ENCODE results near the gene CAMTA1.

The CAMTA1 gene

GRCh38 chr1:7558041-7558461, 772.8 kb downstream of the CAMTA1 start:
- ATAC-seq (ENCODE audit: insufficient read depth, low read depth) (no peak), DNase-seq (no peak)
- no peak for TF ChIP-seq EZH2 (IDR thresholded peaks at IDR 0.05; ENCODE audit: borderline replicate concordance, low read depth, low read length, severe bottlenecking)
- no peak for TF ChIP-seq CTCF (IDR thresholded peaks at IDR 0.05; ENCODE audit: borderline replicate concordance, extremely low read depth, low read length, poor library complexity, severe bottlenecking)
- peaks cover 5% of the 10 kb centered on the region; the same call in 1 of the 2 replicates for H4K20me1 ChIP-seq (ENCODE audit: insufficient read depth, low read length)
- no peak overlapping the region for H3K4me2 ChIP-seq (ENCODE audit: insufficient read depth, low read length)
- H3K4me3 ChIP-seq (ENCODE audit: low read depth in 1 of 2, low read length in 2 of 2) = no peak overlapping the region
- no peak overlapping the region for H3K27ac ChIP-seq (ENCODE audit: low read length)
- H3K36me3 ChIP-seq (ENCODE audit: insufficient read depth, low read length) = no peaks in the 10 kb centered on the region
- no peaks in the 10 kb centered on the region for H3K9me3 ChIP-seq (ENCODE audit: insufficient read depth, low read length, severe bottlenecking)
- no peak overlapping the region for H3K9ac ChIP-seq (ENCODE audit: low read depth, low read length)
- no peaks in the 10 kb centered on the region for H3K4me1 ChIP-seq (ENCODE audit: insufficient read depth, low read length)
- no peak overlapping the region for H2AFZ ChIP-seq (ENCODE audit: low read depth, low read length)
- peaks cover 4% of the 10 kb centered on the region for H3K27me3 ChIP-seq (ENCODE audit: insufficient read depth, low read length, poor library complexity)
- no peaks in the 10 kb centered on the region for H3K79me2 ChIP-seq (ENCODE audit: insufficient read depth, low read length)

- DNase-seq = no peak
- H3K4me2 ChIP-seq (ENCODE audit: insufficient read depth, low read length) = no peak overlapping the region
- H3K27me3 ChIP-seq (ENCODE audit: insufficient read depth, low read length, poor library complexity) = peaks cover 4% of the 10 kb centered on the region
- H3K27ac ChIP-seq (ENCODE audit: low read length) = no peak overlapping the region
- no peaks in the 10 kb centered on the region for H3K36me3 ChIP-seq (ENCODE audit: insufficient read depth, low read length)
- H4K20me1 ChIP-seq (ENCODE audit: insufficient read depth, low read length) = peaks cover 5% of the 10 kb centered on the region; the same call in 1 of the 2 replicates
- H3K4me3 ChIP-seq (ENCODE audit: low read depth in 1 of 2, low read length in 2 of 2) = no peak overlapping the region
- no peak for TF ChIP-seq CTCF (IDR thresholded peaks at IDR 0.05; ENCODE audit: borderline replicate concordance, extremely low read depth, low read length, poor library complexity, severe bottlenecking)
- TF ChIP-seq EZH2 (IDR thresholded peaks at IDR 0.05; ENCODE audit: borderline replicate concordance, low read depth, low read length, severe bottlenecking) = no peak
- H3K79me2 ChIP-seq (ENCODE audit: insufficient read depth, low read length) = no peaks in the 10 kb centered on the region
- no peak overlapping the region for H3K9ac ChIP-seq (ENCODE audit: low read depth, low read length)
- no peaks in the 10 kb centered on the region for H3K4me1 ChIP-seq (ENCODE audit: insufficient read depth, low read length)
- H3K9me3 ChIP-seq (ENCODE audit: insufficient read depth, low read length, severe bottlenecking) = no peaks in the 10 kb centered on the region
- H2AFZ ChIP-seq (ENCODE audit: low read depth, low read length) = no peak overlapping the region
- no peak for ATAC-seq (ENCODE audit: insufficient read depth, low read depth)
These were observed 773.2 kb downstream of the CAMTA1 start for GRCh38 chr1:7558481-7558880.

- H3K27me3 ChIP-seq (ENCODE audit: insufficient read depth, low read length, poor library complexity) = peaks cover 4% of the 10 kb centered on the region
- H3K4me1 ChIP-seq (ENCODE audit: insufficient read depth, low read length) = no peaks in the 10 kb centered on the region
- no peak overlapping the region for H3K27ac ChIP-seq (ENCODE audit: low read length)
These were observed 773.9 kb downstream of the CAMTA1 start for GRCh38 chr1:7558921-7559869.

More at GRCh38 chr1:7558921-7559869, 773.9 kb downstream of the CAMTA1 start:
- TF ChIP-seq EZH2 (IDR thresholded peaks at IDR 0.05; ENCODE audit: borderline replicate concordance, low read depth, low read length, severe bottlenecking) = no peak
- TF ChIP-seq CTCF (IDR thresholded peaks at IDR 0.05; ENCODE audit: borderline replicate concordance, extremely low read depth, low read length, poor library complexity, severe bottlenecking) = no peak
- H3K79me2 ChIP-seq (ENCODE audit: insufficient read depth, low read length) = no peaks in the 10 kb centered on the region
- H3K9ac ChIP-seq (ENCODE audit: low read depth, low read length) = no peak overlapping the region
- no peaks in the 10 kb centered on the region for H3K9me3 ChIP-seq (ENCODE audit: insufficient read depth, low read length, severe bottlenecking)
- H4K20me1 ChIP-seq (ENCODE audit: insufficient read depth, low read length) = peaks cover 5% of the 10 kb centered on the region; the same call in 1 of the 2 replicates
- H3K36me3 ChIP-seq (ENCODE audit: insufficient read depth, low read length) = no peaks in the 10 kb centered on the region
- no peak for ATAC-seq (ENCODE audit: insufficient read depth, low read depth)
- H2AFZ ChIP-seq (ENCODE audit: low read depth, low read length) = no peak overlapping the region
- no peak overlapping the region for H3K4me2 ChIP-seq (ENCODE audit: insufficient read depth, low read length)
- no peak overlapping the region for H3K4me3 ChIP-seq (ENCODE audit: low read depth in 1 of 2, low read length in 2 of 2)
- DNase-seq = no peak

Measured in DND-41 (cell line).